Measurements from ENCODE around the gene SLC29A1.

DNA sequence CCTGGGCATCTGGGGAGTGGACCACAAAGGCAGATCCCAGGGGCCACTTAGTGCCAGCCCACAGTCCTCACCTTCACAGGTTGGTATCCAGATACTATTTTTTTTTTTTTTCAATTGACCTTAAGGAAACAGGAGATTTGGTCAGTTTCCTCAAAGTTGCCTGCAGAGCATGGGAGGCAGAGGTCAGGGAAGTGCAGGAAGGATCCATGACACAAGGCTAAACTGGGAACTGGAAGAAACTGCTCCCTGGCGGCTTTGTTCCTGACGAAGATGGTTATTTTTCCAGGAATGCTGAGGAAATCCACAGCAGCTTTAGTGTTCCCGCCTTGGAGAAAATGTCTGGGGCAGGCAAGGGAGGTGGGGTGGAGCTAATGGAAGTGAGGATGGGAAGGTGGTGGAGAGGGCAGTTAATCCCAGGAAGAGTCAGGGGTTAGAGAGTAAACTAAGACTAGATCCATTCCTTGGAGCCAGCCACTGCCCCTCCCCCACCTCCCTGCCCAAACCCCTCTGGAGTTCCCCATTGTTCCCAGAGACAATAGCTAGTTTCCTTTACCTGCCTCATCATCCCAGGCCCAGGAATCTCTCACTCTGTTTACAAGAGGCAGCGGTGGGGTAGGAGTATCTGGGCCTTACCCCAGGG lies 20.9 kb upstream of the SLC29A1 start:
- TF ChIP-seq, protein P1, sequence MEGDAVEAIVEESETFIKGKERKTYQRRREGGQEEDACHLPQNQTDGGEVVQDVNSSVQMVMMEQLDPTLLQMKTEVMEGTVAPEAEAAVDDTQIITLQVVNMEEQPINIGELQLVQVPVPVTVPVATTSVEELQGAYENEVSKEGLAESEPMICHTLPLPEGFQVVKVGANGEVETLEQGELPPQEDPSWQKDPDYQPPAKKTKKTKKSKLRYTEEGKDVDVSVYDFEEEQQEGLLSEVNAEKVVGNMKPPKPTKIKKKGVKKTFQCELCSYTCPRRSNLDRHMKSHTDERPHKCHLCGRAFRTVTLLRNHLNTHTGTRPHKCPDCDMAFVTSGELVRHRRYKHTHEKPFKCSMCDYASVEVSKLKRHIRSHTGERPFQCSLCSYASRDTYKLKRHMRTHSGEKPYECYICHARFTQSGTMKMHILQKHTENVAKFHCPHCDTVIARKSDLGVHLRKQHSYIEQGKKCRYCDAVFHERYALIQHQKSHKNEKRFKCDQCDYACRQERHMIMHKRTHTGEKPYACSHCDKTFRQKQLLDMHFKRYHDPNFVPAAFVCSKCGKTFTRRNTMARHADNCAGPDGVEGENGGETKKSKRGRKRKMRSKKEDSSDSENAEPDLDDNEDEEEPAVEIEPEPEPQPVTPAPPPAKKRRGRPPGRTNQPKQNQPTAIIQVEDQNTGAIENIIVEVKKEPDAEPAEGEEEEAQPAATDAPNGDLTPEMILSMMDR (IDR thresholded peaks at IDR 0.05), result no peak
- no peak for TF ChIP-seq POLR2A (IDR thresholded peaks at IDR 0.05)
